8988T (cell line): ENCODE data around the gene DENND1A.
"Not testable (repeated sequence)": the region's sequence is repeated elsewhere in the genome, so short reads cannot be mapped to it uniquely, and the experiment has no call there.

Source experiments
- DNase-seq: peaks from one replicate; pipeline ENCODE4 v3.0.0; 2011

DENND1A gene

DNA sequence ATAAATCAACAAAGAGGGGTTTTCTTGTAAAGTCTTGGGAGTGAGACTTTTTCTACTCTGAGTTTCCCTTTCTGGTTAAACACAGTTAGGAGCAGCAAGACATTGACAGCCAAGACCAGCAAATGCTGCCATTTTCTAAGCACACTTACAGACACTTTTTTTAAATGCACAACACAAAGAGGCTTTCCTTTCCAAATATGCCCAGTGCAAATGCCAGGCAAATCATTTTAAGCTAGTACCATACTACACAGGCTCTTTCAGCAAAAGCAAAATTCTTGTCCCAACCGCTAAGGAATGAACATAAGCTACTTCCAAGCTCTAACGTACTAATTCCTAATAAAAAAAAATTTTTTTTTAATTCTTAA is 68.2 kb downstream of the DENND1A start:
- no peak for DNase-seq

DNA sequence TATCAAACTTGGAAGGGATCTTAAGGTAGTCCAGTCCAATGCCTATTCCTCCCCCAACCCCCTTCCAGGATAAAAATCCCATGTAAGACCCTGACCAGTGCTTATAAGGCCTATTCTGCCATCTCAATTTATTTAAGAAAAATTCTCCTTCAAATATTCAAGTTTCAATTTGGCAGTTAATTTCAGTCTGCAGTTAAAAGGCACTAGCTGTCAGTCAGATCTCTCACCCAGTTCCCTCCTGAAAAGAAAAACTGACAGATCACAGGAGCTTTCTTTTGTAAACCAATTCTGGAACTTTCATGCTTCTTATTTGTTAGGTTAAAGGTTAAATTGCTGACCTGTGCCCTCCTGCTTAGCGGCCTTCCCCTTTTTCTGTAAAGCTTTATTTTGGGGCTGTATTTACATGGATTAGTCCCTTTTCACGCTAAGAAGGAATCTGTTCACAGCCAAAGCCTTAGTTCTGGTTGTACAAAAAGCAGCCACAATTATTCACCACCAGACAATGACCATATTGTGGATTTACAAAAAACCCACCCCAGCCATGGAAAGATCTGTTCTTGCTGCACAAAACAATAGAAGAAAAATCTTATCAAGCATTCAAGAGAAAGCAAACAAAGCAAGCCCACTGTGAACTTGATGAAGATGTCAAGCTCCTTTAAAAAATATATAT is 68.7 kb downstream of the DENND1A start:
- no peak for DNase-seq

DNA sequence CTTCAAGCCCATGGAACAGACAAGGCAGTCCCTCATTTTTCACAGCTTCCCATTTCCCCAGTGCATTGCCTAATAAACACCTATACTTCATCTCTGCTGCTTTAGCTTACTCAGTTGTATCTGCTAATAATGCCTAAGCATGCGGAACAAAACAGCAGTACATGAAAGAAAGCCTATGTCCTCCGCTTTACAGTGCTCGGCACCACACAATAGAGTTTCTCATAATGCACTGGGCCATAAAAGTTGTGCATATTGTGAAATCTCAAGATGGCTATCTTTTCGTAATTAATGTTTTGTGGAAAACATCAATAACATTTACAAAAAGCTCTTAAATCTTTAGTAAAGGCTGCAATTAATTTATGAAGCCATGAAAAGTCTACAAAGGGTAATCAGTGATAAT is 69.3 kb downstream of the DENND1A start:
- DNase-seq, result no peak

DNA sequence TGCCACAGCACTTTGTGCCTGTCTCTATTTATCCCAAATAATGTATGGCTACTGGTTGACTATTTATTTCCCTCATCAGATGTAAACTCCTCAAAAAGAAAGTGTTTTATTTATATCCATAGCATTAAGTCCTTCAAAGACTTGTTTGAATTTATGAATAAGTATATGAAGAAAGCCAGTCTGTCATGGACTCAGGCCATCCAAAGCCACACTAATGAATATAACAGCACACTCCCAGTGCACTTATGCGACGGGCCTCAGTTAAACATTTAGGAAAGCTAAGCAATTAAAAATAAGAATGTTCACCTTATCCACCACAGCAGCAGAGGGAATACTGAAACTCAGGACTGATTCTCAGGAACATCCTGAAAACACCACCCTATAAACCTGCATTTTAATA is 77.5 kb downstream of the DENND1A start:
- no peak for DNase-seq

DNA sequence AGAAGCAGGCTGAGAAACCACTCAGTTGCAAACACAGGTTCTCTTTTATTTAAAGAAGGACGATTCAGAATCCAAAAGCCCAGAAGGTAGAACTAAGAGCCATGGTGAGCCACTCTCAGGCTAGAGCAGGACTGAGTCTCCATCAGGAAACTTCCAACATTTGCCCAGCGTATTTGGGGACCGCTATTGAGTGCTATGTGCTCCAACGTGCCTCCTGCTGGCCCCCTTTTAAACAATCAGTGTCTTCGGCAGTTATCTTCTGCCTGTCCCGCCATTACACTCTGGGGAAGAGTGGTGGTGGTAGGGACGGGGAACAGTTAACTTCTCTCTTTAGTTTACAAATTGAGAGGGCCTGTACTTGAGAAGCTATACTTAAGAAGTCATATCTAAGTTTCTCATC is 78.1 kb downstream of the DENND1A start:
- DNase-seq, result no peak

DNA sequence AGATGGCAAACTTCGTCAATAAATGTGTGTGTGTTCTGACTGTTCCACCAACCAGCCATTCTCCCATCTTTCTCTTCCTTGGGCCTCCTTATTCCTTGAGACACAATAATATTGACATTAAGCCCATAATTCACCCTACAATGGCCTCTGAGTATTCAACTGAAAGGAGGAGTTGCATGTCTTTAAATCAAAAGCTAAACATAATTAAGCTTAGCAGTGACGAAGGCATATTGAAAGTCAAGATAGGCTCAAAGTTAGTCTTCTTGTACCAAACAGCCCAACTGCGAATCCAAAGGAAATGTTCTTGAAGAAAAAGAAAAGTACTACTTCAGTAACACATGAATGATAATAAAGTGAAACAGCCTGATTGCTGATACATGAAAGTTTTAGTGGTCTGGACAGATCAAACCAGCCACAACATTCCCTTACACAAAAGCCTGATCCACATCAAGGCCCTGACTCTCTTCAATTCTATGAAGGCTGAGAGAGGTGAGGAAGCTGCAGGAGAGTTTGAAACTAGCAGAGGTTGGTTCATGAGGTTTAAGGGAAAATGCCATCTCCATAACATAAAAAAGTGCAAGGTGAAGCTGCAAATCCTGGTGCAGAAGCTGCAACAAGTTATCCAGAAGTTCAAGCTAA is 81.4 kb downstream of the DENND1A start:
- no peak for DNase-seq

DNA sequence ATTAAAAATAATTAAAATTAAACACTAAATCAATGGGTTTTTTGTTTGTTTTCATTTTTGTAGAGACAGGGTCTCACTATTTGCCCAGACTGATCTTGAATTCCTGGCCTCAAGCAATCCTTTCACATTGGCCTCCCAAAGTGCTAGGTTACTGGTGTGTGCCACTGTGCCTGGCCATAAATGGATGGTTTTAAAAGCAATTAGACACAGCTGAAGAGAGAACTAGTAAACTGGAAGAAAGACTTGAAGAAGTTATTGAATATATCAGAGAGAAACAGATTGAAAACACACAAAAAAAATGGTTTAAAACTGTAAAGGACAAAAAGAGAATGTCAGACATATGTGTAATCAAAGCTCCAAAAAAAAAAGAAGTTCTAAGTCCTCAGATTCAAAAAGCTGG is 83.0 kb downstream of the DENND1A start:
- DNase-seq, result no peak

DNA sequence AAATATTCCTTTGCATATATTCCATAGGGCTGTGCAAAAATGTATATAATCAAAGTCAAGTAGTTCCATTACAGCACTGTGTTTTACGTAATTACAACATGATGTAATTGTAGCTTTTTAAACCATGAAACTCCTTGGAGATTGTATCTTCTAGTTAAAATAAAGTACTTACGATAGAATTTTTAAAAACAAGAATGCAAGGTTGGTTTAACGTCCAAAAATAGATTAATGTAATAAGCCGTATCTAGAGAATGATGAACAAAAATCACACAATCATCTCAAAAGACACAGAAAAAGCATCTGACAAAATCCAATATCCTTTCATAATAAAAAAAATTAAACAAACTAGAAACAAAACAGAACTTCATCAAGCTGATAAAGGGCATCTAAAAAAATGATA is 86.2 kb downstream of the DENND1A start:
- DNase-seq, result no peak

DNA sequence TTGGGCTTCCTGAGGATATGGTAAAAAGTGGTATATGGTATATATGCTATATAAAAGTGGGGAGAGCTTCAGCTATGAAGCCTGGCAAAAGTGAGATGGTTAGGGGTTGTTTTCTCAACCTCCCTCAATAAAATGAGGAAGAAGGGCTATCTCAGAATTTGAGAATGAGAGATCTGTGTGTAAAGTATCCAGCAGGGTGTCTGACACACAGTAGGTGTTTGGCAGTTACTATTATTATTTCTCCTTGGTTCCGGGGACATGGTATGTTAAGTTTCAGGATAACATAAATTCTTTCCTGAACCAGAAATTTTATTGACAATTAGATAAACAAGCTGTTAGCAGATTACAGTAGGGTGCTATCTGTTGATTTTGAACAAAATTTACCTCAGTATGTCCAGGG is 94.1 kb downstream of the DENND1A start:
- no peak for DNase-seq

DNA sequence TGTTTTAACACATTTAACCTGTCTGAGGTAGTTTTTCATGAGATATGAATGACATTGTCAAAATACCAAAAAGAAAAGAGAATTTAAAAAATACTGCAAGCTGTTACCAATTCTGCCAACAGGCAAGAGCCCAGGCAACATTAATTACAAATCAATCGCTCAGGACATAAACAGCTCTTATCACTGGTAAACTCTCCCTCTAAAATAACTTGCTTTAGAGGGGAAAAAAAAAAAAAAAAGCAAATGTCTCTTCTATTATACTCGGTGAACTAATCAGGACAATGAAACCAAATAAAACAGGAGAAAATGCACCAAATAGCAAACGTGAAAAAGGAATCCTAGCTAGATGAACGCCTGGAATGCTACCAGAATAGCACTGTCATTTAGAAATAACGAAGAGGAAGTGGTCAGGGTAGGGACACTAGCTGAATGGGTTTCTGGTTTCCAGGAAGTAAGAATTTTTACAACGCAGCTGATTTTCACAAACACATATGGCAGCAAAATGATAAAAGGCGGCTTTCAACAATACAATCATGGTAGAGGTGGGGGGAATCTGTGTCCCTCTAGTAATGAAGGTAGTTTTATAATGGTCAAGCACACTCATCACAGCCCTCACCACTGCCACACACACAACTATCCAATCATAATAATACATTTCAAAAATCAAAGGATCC is 94.9 kb downstream of the DENND1A start:
- no peak for DNase-seq

DNA sequence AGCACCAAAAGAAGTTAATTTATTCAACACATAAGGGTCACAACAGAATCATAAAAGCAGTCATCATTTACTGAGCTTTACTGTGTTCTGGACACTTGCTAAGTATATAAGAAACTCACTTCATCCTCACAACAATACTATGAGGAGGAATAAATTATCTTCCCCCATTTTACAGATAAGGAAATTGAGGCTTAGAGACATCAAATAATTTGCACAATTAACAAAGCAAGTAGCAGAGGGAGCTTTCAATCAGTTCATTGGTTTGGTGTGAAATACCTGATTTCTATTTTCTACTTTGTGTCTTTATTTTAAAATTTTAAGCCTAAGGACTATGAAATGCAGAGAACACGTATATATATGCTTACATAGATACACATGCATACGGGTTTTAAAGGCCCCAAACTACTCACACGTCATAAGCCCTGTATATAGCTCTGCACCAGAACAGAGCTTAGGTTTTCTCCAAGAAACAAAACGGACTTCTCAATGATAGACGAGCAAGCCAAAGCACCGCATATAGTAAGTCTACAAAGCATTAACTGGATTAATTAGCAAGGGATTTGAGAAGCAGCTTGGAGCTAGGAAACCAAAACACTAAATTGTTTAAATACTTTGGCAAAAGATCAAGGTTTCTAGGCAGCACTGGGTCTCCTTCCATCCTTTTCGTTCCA is 95.6 kb downstream of the DENND1A start:
- DNase-seq, result no peak

DNA sequence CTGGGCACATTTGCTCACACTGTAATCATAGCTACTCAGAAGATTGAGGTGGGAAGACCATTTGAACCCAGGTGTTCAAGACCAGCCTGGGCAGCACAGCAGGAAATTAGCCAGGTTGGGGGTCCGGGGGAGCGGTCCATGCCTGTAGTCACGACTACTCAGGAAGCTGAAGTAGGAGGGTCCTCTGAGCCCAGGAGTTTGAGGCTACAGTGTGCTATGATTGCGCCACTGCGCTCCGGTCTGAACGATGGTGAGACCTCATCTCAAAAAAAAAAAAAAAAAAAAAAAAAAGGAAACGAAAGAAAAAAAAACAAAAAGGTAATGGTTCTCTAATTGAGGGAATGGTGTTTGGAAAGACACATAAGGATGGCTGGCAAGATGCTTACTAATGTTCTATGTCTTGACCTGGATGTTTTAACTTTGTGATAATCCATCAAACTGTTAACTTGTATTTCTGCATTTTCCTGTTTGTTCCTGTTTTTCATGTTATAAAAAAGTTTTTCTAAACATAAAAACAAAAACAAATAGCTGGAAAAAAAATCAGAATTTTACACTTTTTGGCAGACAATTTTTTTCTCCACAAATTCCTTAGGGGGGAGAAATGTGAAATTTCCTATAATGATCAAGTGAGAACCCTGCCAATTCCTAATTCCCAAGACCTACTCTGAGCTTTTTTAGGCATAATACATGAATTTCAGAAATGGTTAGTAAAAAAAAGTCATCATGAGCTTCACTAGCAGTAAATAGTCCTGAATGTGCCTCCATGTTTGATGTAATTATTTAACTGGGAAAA is 96.9 kb downstream of the DENND1A start:
- DNase-seq, result no peak

DNA sequence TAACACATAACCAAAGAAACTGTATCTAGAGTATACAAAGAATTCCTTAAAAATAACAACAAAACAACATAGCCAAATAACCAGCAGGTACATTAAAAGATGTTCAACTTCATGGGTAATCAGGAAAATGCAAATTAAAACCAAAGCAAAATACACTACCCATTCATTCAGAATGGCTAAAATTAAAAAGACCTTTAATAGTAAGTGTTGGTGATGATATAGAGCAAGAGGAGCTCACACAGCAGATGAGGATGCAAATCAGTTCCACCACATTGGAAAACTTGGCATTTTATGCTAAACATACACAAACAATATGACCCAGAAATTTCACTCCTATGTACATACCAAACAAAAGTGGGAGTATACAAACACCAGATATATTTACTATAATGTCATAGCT is 97.8 kb downstream of the DENND1A start:
- no peak for DNase-seq

DNA sequence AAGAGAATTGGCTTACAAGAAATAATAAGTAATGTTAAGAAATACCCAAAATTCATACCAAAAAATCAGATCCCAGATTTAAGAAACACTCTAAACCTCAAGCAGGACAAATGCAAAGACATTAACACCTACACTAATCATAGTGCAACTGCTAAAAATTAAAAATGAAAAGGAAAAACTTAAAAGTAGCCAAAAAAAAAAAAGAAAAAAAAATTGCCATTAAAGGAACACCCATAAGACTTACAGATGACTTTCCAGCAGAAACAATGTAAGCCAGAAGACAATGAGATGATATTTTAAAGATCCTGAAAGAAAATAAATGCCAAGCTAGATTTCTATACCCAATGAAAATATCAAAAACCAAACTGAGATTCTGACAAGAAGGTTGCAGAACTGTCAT is 101.5 kb downstream of the DENND1A start:
- no peak for DNase-seq

DNA sequence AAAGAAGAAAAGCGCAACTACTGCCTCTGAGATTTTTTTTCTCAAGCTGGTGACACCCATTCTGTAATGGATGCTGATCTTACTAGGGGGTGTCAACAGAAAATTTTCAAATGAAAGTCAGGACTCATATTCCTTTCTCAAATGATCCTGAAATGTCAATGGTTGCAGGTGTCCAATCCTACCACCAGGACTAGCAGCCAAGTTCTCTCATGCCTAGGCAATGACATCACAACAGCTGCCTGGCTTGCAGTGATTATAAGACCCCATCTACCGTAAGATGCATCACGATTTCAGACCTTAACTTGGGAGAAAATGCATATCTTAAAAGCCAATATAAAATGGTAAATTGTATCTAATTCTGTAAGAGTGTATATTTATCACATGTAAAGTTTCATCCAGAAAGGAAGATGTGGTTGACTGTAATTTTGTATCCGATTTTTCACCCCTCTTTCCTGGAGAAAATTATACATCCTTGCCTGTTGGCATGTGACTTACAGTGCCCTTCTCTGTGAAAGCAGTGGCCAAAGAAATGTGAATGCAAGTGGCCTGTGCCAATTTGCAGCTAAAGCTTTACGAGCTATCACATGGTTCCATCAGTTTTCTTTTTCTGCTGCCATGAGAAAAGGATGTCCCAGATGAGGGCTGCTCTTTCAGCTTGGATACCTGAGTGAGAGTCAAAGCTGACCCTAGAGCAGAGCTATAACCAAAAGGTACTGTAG is 104.4 kb downstream of the DENND1A start:
- DNase-seq, result no peak

DNA sequence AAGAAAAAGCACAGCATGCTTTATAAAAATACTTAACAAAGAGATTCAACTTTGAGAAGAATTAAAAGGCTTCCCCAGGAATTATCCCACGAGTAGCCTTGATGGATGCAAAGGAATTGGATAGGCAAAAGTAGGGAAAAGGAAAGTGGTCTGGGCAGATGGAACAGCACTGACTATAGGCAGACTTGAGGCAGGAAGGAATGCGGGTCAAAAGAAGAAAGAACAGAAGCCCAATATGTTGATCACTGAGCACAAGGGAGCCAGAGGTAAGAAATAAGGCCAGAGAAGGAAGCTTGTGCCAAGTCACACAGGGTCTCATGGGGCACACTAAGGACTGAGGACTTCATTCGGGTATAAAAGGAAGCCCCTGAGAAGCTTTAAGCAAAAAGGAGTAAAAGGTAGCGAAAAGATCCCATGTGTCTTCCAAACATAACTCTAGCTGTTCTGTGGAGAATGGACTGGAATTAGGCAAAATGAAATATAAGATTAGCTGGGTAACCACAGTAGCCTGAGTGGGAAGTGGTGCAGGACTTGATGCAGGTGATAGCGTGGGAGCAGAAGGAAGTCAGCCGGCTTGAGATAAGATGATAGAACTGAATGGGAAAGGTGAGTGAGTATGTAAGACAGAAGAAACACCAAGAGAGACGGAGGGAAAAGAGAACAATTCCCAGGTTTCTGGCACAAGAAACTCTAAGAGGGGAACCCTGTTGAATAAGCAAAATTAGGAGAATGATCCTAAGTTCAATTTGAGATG is 106.6 kb downstream of the DENND1A start:
- DNase-seq, result no peak

DNA sequence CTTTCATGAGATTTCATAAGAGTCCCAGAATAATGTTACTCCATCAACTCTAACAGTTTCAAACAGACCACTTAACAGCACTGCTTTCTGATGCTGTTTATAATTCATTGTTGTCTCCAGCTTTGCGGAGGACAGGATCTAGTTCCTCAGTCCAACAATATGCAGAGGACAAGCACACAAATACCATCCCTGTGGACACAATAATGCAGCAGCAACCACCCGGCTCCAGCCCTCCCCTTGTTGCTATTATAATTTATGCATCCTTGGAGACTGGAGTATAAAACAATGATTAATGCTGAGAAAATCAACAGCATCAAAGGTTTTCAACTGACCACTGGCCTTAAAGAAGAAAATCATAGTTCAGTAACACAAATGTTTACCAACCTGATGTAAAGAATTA is 108.3 kb downstream of the DENND1A start:
- no peak for DNase-seq

DNA sequence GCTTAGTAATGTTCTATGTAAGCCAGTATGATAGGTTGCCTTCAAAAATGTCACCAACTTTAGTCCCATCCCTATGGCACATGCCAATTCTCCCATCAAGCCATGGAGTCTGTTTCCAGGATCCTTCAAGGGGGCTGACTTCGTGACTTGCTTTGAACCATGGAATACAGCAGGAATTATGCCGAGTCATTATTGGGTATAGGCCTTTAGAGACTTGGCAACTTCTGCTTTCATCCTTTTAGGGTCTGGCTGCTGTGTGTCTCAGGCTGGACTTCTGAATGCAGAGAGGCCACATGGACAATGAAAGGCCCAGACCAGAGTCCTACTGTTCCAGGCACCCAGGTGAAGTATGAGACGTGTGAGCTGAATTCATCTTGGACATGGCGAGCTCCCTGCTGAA is 109.8 kb downstream of the DENND1A start:
- DNase-seq, result no peak

DNA sequence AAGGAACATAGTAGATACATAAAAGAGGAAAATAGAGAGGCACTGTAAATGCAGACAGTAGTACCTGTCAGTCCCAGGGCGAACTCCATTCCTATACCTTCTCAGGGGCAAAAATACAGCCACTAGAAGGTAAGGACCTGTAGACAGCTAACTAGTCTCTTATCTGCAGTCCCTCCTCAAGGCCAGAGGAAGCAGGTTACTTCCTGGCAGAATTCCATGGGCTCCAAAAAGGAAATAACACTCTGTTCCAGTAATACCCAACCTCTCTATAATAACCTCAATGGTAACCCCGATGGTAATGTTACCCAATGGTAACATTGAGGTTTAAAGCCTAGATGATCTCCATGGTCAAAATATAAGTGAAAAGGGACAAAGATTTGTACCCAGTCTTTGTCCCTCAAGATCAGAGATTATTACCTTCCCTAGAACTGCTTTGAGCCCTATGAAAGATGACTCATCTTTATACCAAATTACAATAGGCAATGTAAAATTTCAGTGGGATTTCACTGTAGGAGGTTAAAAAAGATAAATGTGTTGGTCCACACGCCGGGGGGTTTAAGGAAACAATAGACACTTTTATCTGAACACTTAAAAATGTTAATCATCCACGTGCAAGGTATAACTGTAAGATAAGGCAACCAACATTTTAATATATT is 113.0 kb downstream of the DENND1A start:
- DNase-seq, result no peak

DNA sequence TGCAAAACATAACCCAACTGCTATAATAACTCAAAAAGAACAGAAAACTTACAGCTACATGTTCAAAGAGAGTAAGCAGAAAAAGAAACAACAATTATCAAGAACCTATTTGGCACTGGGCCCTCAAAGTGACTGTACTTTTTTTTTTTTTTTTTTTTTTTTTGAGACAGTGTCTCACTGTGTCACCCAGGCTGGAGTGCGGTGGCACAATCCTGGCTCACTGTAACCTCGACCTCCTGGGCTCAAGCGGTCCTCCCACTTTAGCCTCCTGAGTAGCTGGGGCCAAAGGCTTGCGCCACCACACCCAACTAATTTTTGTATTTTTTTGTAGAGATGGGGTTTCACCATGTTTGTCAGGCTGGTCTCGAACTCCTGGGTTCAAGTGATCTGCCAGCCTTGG is 114.1 kb downstream of the DENND1A start:
- not testable (repeated sequence) for DNase-seq

DNA sequence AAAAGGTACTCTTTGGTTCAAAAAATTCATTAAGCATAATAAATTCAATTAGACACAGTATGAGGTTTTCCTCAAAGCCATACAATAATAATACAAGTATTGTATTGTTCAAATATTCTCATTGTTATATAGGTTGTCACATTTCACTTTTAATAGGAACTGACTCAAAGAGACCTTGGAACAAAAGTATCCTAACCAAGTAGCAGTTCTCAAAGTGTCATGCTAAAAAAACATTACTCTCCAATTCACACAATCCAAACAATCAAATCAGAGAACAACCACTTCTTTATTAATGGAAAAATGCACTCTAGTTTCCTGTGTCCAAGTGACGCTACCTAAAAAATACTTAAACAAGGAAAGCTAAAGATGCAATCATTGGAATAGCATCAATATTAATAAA is 115.4 kb downstream of the DENND1A start:
- no peak for DNase-seq
